ENCODE measurements around the gene ENGASE.

ENGASE gene

GRCh38 chr17:79120259-79120658 lies 45.6 kb downstream of the ENGASE start:
- Mint-ChIP-seq H3K4me3 (no peak overlapping the region), H3K4me1 (no peaks in the 10 kb centered on the region), H3K27me3 (peaks cover 1% of the 10 kb centered on the region), H3K27ac (no peak overlapping the region), H3K36me3 (no peaks in the 10 kb centered on the region), H3K9me3 (no peaks in the 10 kb centered on the region)

- H3K9me3 Mint-ChIP-seq, result no peaks in the 10 kb centered on the region
These were observed 49.4 kb downstream of the ENGASE start for GRCh38 chr17:79123988-79124387.

GRCh38 chr17:79124513-79125209 lies 50.0 kb downstream of the ENGASE start:
- Mint-ChIP-seq H3K4me3 (no peak overlapping the region), H3K9me3 (no peaks in the 10 kb centered on the region), H3K27ac (no peak overlapping the region), H3K27me3 (peaks cover 5% of the 10 kb centered on the region), H3K4me1 (no peaks in the 10 kb centered on the region), H3K36me3 (no peaks in the 10 kb centered on the region)

More at GRCh38 chr17:79123988-79124387, 49.4 kb downstream of the ENGASE start:
- Mint-ChIP-seq H3K4me3 (no peak overlapping the region), H3K4me1 (no peaks in the 10 kb centered on the region), H3K27me3 (peaks cover 5% of the 10 kb centered on the region), H3K27ac (no peak overlapping the region), H3K36me3 (no peaks in the 10 kb centered on the region)

- Mint-ChIP-seq H3K4me1 (no peaks in the 10 kb centered on the region), H3K27me3 (peaks cover 5% of the 10 kb centered on the region), H3K9me3 (no peaks in the 10 kb centered on the region)
These were observed 50.9 kb downstream of the ENGASE start for GRCh38 chr17:79125503-79125902.

GRCh38 chr17:79126139-79126538 lies 51.5 kb downstream of the ENGASE start:
- Mint-ChIP-seq H3K4me3 (no peak overlapping the region), H3K9me3 (no peaks in the 10 kb centered on the region)

More at GRCh38 chr17:79125503-79125902, 50.9 kb downstream of the ENGASE start:
- Mint-ChIP-seq H3K4me3 (no peak overlapping the region), H3K36me3 (no peaks in the 10 kb centered on the region), H3K27ac (no peak overlapping the region)

GRCh38 chr17:79127534-79128135 lies 53.0 kb downstream of the ENGASE start:
- no peak overlapping the region for H3K4me3 Mint-ChIP-seq

More at GRCh38 chr17:79126139-79126538, 51.5 kb downstream of the ENGASE start:
- peaks cover 5% of the 10 kb centered on the region for H3K27me3 Mint-ChIP-seq
- no peak overlapping the region for H3K27ac Mint-ChIP-seq
- H3K36me3 Mint-ChIP-seq, result no peaks in the 10 kb centered on the region
- no peaks in the 10 kb centered on the region for H3K4me1 Mint-ChIP-seq

GRCh38 chr17:79129523-79129922 lies 54.9 kb downstream of the ENGASE start:
- Mint-ChIP-seq H3K9me3 (no peaks in the 10 kb centered on the region), H3K27me3 (peaks cover 5% of the 10 kb centered on the region), H3K36me3 (no peaks in the 10 kb centered on the region), H3K27ac (no peak overlapping the region), H3K4me1 (no peaks in the 10 kb centered on the region), H3K4me3 (no peak overlapping the region)

More at GRCh38 chr17:79127534-79128135, 53.0 kb downstream of the ENGASE start:
- Mint-ChIP-seq H3K27me3 (peaks cover 5% of the 10 kb centered on the region), H3K9me3 (no peaks in the 10 kb centered on the region), H3K36me3 (no peaks in the 10 kb centered on the region), H3K4me1 (no peaks in the 10 kb centered on the region), H3K27ac (no peak overlapping the region)

- H3K36me3 Mint-ChIP-seq, result no peaks in the 10 kb centered on the region
- H3K4me3 Mint-ChIP-seq, result no peak overlapping the region
- no peak overlapping the region for H3K27ac Mint-ChIP-seq
- peaks cover 5% of the 10 kb centered on the region for H3K27me3 Mint-ChIP-seq
- H3K4me1 Mint-ChIP-seq, result no peaks in the 10 kb centered on the region
- H3K9me3 Mint-ChIP-seq, result no peaks in the 10 kb centered on the region
These were observed 56.1 kb downstream of the ENGASE start for GRCh38 chr17:79130536-79131273.

GRCh38 chr17:79131274-79131635 lies 56.6 kb downstream of the ENGASE start:
- Mint-ChIP-seq H3K9me3 (no peaks in the 10 kb centered on the region), H3K27me3 (peaks cover 6% of the 10 kb centered on the region), H3K4me1 (no peaks in the 10 kb centered on the region), H3K36me3 (no peaks in the 10 kb centered on the region), H3K4me3 (no peak overlapping the region), H3K27ac (no peak overlapping the region)

- Mint-ChIP-seq H3K36me3 (no peaks in the 10 kb centered on the region), H3K4me1 (no peaks in the 10 kb centered on the region), H3K27me3 (peaks cover 6% of the 10 kb centered on the region), H3K27ac (no peak overlapping the region), H3K9me3 (no peaks in the 10 kb centered on the region), H3K4me3 (no peak overlapping the region)
These were observed 57.1 kb downstream of the ENGASE start for GRCh38 chr17:79131701-79132100.

- H3K4me3 Mint-ChIP-seq, result no peak overlapping the region
These were observed 57.8 kb downstream of the ENGASE start for GRCh38 chr17:79132271-79133064.

GRCh38 chr17:79133214-79133613 lies 58.6 kb downstream of the ENGASE start:
- Mint-ChIP-seq H3K27ac (no peak overlapping the region), H3K4me3 (no peak overlapping the region), H3K4me1 (no peaks in the 10 kb centered on the region), H3K9me3 (no peaks in the 10 kb centered on the region), H3K27me3 (peaks cover 5% of the 10 kb centered on the region), H3K36me3 (no peaks in the 10 kb centered on the region)

More at GRCh38 chr17:79132271-79133064, 57.8 kb downstream of the ENGASE start:
- no peak overlapping the region for H3K27ac Mint-ChIP-seq
- no peaks in the 10 kb centered on the region for H3K4me1 Mint-ChIP-seq
- H3K27me3 Mint-ChIP-seq, result peaks cover 3% of the 10 kb centered on the region
- no peaks in the 10 kb centered on the region for H3K36me3 Mint-ChIP-seq
- no peaks in the 10 kb centered on the region for H3K9me3 Mint-ChIP-seq

GRCh38 chr17:79133985-79134384 lies 59.4 kb downstream of the ENGASE start:
- Mint-ChIP-seq H3K36me3 (no peaks in the 10 kb centered on the region), H3K27me3 (peaks cover 5% of the 10 kb centered on the region), H3K27ac (no peak overlapping the region), H3K4me1 (no peaks in the 10 kb centered on the region), H3K4me3 (no peak overlapping the region), H3K9me3 (no peaks in the 10 kb centered on the region)

- H3K4me3 Mint-ChIP-seq, result no peak overlapping the region
- no peaks in the 10 kb centered on the region for H3K4me1 Mint-ChIP-seq
- H3K9me3 Mint-ChIP-seq, result no peaks in the 10 kb centered on the region
- H3K27me3 Mint-ChIP-seq, result peaks cover 5% of the 10 kb centered on the region
- H3K36me3 Mint-ChIP-seq, result no peaks in the 10 kb centered on the region
- no peak overlapping the region for H3K27ac Mint-ChIP-seq
These were observed 60.4 kb downstream of the ENGASE start for GRCh38 chr17:79135011-79135410.

GRCh38 chr17:79135628-79136405 lies 61.2 kb downstream of the ENGASE start:
- H3K27ac Mint-ChIP-seq, result no peak overlapping the region
- no peaks in the 10 kb centered on the region for H3K9me3 Mint-ChIP-seq
- H3K4me1 Mint-ChIP-seq, result no peaks in the 10 kb centered on the region
- peaks cover 5% of the 10 kb centered on the region for H3K27me3 Mint-ChIP-seq
- H3K36me3 Mint-ChIP-seq, result no peaks in the 10 kb centered on the region
- H3K4me3 Mint-ChIP-seq, result no peak overlapping the region

Measured in activated naive CD4-positive, alpha-beta T cell treated with anti-CD3 and anti-CD28 coated beads, Interleukin-2, amount 50 U/mL, for 24 hours (primary cell).